Liver (tissue), 9 donors: ENCODE results near the gene MT1M. TPM values are rescaled to one million over a fixed set of nuclear protein-coding genes. Genes with fewer than 3 reads are reported as not detected.

ENCODE experiments used
- DNase-seq: peaks from one replicate; pipeline ENCODE4 v3.0.0-alpha.2; 2017; ENCODE audit warnings: low spot score
- H3K27ac ChIP-seq, 2 donors: one replicate each; pipeline ENCODE4 v1.7.0; 2013; ENCODE audit warnings: inconsistent platforms in 2 of 2, low read length in 2 of 2, control low read depth in 1 of 2, low read depth in 1 of 2, mild to moderate bottlenecking in 1 of 2
- H3K27me3 ChIP-seq, 4 donors: one replicate each; pipeline versions ENCODE4 v1.6.1 to v1.7.0; 2013; ENCODE audit warnings: low read length in 3 of 4, inconsistent platforms in 1 of 4, mild to moderate bottlenecking in 1 of 4, moderate library complexity in 1 of 4; ENCODE audit not compliant: control insufficient read depth in 4 of 4, insufficient read depth in 4 of 4
- H3K36me3 ChIP-seq, 4 donors: one replicate each; pipeline versions ENCODE4 v1.6.1 to v1.7.0; 2013; ENCODE audit warnings: low read length in 3 of 4, mild to moderate bottlenecking in 3 of 4, low read depth in 1 of 4, moderate library complexity in 1 of 4; ENCODE audit not compliant: control insufficient read depth in 4 of 4, insufficient read depth in 3 of 4
- H3K4me1 ChIP-seq, 4 donors: one replicate each; pipeline versions ENCODE4 v1.6.1 to v1.7.0; 2013; ENCODE audit warnings: low read length in 3 of 4, mild to moderate bottlenecking in 3 of 4, moderate library complexity in 1 of 4; ENCODE audit not compliant: control insufficient read depth in 4 of 4, insufficient read depth in 4 of 4
- H3K4me3 ChIP-seq, 3 donors: one replicate each; pipeline versions ENCODE4 v1.6.1 to v1.7.0; 2013; ENCODE audit warnings: low read length in 3 of 3, control low read depth in 1 of 3, low read depth in 1 of 3, mild to moderate bottlenecking in 1 of 3
- H3K9ac ChIP-seq, 2 donors: one replicate each; pipeline ENCODE4 v1.7.0; 2013; ENCODE audit warnings: low read length in 2 of 2, mild to moderate bottlenecking in 2 of 2, moderate library complexity in 2 of 2, control low read depth in 1 of 2, low read depth in 1 of 2
- H3K9me3 ChIP-seq, 4 donors: one replicate each; pipeline versions ENCODE4 v1.6.1 to v1.7.0; 2013; ENCODE audit warnings: low read length in 3 of 4; ENCODE audit not compliant: control insufficient read depth in 4 of 4
- EGR1 ChIP-seq, 2 donors: IDR thresholded peaks; 2 replicates each; pipeline ENCODE4 v1.6.1; 2016 to 2018; ENCODE audit warnings: antibody characterized with exemption in 2 of 2, low read depth in 2 of 2
- FOXA1 ChIP-seq: IDR thresholded peaks from 2 replicates; pipeline ENCODE4 v1.6.1; 2016; ENCODE audit warnings: antibody characterized with exemption
- FOXA2 ChIP-seq: IDR thresholded peaks from 2 replicates; pipeline ENCODE4 v1.6.1; 2016; ENCODE audit warnings: antibody characterized with exemption
- GABPA ChIP-seq, 2 donors: IDR thresholded peaks in 1 of 2; conservative IDR thresholded peaks in 1 of 2; 2 replicates each; pipeline ENCODE4 v1.6.1; 2016; ENCODE audit warnings: antibody characterized with exemption in 2 of 2, mild to moderate bottlenecking in 1 of 2, moderate library complexity in 1 of 2
- HNF4A ChIP-seq, 2 donors: conservative IDR thresholded peaks; 2 replicates each; pipeline ENCODE4 v1.6.1; 2016; ENCODE audit warnings: antibody characterized with exemption in 2 of 2, mild to moderate bottlenecking in 2 of 2
- HNF4G ChIP-seq: IDR thresholded peaks from 2 replicates; pipeline ENCODE4 v1.6.1; 2016; ENCODE audit warnings: antibody characterized with exemption
- MAX ChIP-seq: IDR thresholded peaks from 2 replicates; pipeline ENCODE4 v1.6.1; 2016; ENCODE audit warnings: antibody characterized with exemption
- NR2F2 ChIP-seq: IDR thresholded peaks from 2 replicates; pipeline ENCODE4 v1.6.1; 2016; ENCODE audit warnings: antibody characterized with exemption
- RAD21 ChIP-seq, 2 donors: IDR thresholded peaks; 2 replicates each; pipeline ENCODE4 v1.6.1; 2016; ENCODE audit warnings: antibody characterized with exemption in 2 of 2, mild to moderate bottlenecking in 2 of 2
- REST ChIP-seq: IDR thresholded peaks from 2 replicates; pipeline ENCODE4 v1.6.1; 2016; ENCODE audit warnings: antibody characterized with exemption, mild to moderate bottlenecking
- RXRA ChIP-seq, 2 donors: IDR thresholded peaks; 2 replicates each; pipeline ENCODE4 v1.6.1; 2017 to 2018; ENCODE audit warnings: antibody characterized with exemption in 2 of 2, mild to moderate bottlenecking in 1 of 2
- SP1 ChIP-seq: IDR thresholded peaks from 2 replicates; pipeline ENCODE4 v1.6.1; 2018; ENCODE audit warnings: antibody characterized with exemption, mild to moderate bottlenecking
- TAF1 ChIP-seq: conservative IDR thresholded peaks from 2 replicates; pipeline ENCODE4 v1.6.1; 2016; ENCODE audit warnings: antibody characterized with exemption, mild to moderate bottlenecking
- WGBS: extraction: QIAGEN DNeasy Blood & Tissue Kit; methylation state at CpG from one replicate; pipeline ENCODE4 v1.1.7; 2013; 5-methylcytosine and 5-hydroxymethylcytosine counted together
- polyA plus RNA-seq, 2 donors: library from polyadenylated mRNA; stranded (reverse) in 1 of 2; unstranded in 1 of 2; fragments of 200-250 nt in 1 of 2; fragments of >200 nt in 1 of 2; fragmentation: Nextera tagmentation in 1 of 2; extraction: Ambion mirVana in 1 of 2; gene quantifications; one replicate each; pipeline versions ENCODE4 v1.2.1 to v1.2.3, GENCODE V29; 2013 to 2015
- total RNA-seq, 2 donors: library from RNA; depleted of rRNA; stranded (reverse); fragments of >200 nt; gene quantifications; one replicate each; pipeline ENCODE4 v1.2.3, GENCODE V29; 2014
- TF ChIP-seq, protein P1 (sequence below): fragments of 150-350 bp; IDR thresholded peaks from 2 replicates; pipeline ENCODE4 v1.5.1; 2017; ENCODE audit warnings: improper control_type of control experiment, low read depth, low read length; ENCODE audit not compliant: missing input control
- donor health status: healthy.
- donor health status: healthy.
- donor health status: healthy.
- donor health status: healthy.
- donor health status: healthy.

Gene MT1M
- total and polyA plus RNA-seq, 4 donors, result 20.4 to 343 (median 194) TPM

DNA sequence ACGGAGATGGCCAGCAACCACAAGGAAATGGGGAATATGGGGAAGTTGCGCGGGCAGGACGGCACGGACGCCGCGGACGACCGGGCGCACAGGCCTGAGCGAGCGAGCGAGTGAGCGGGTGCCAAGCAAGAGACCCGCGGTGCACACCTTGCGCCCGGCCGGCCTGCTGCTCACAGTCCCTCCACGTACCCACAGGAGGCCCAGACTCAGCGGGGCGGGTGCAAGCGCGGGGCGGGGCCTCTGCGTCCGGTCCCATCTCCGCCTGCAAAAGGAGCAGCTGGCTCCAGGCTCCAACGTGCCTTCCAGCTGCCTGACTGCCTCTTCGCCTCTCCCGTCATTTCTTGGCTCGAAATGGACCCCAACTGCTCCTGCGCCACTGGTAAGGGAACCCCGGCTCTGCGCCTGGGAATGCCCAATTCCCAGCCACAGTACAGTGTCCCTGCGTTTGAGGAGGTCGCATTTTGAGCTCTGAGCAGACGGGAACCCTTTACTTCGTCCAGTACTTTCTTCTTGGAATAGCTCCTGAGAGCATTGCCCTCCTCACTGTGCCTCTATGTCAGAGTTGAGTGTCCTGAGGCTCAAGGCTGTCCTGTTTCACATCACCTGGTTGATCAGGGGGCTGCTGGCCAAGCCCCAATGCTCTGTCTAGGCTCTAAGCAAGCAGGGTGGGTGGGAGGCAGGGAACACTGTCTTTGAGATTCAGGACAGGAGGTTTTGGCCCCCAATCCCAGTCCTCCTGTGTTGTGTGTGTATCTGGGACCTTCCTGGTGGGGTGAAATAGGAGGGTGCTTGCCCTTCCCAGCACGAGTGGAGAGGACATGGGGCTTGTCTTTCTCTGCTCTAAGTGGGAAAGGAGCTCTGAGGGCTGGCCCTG lies 15.0 kb upstream of the MT1M start (continued):
- peak in 1 of 2 donors; percentile 40 for TF ChIP-seq RAD21 (IDR thresholded peaks at IDR 0.05)

DNA sequence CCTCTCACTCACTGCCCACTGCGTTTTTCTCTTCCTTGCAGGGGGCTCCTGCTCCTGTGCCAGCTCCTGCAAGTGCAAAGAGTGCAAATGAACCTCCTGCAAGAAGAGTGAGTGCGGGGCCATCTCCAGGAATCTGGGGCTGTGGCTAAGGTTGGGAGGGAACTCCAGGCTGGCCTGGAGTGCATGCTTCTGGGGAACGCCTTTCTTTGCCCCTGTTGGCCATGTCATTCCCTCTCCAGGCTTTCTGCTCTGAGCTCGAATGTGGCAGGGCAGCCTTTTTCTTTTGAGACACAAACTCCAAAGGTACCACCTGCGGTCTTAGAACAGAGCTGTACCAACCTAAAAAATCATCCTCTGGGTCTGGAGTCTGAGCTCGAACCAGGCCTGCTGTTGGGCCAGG lies 14.3 kb upstream of the MT1M start:
- TF ChIP-seq SP1 (no peak), RXRA (IDR thresholded peaks at IDR 0.05) (no peak), NR2F2 (no peak)
- Histone ChIP-seq H3K4me3 (peak overlapping the region in 1 of 3 donors; percentile 77), H3K9ac (no peak overlapping the region), H3K27ac (peak overlapping the region in 1 of 2 donors; percentile 91), H3K27me3 (no peaks in the 10 kb centered on the region), H3K4me1 (peaks cover 0 to 30% (median 14%) of the 10 kb centered on the region in 4 donors), H3K36me3 (no peaks in the 10 kb centered on the region), H3K9me3 (no peaks in the 10 kb centered on the region)
- DNase-seq, result no peak
- WGBS, result 84% methylated on average over 6 of the region's 6 CpGs

GRCh38 chr16:56620339-56620897 lies 12.0 kb upstream of the MT1M start:
- no peak for DNase-seq
- peaks cover 0 to 36% (median 14%) of the 10 kb centered on the region in 4 donors for H3K4me1 ChIP-seq
- H3K27ac ChIP-seq, result no peak overlapping the region
- TF ChIP-seq HNF4A (conservative IDR thresholded peaks at IDR 0.05) (no peak), FOXA2 (no peak), TAF1 (no peak), NR2F2 (no peak), FOXA1 (no peak), RAD21 (IDR thresholded peaks at IDR 0.05) (no peak), GABPA (IDR thresholded peaks at IDR 0.05 in 1 of 2, conservative IDR thresholded peaks at IDR 0.05 in 1 of 2) (no peak), SP1 (no peak), MAX (no peak), HNF4G (no peak), EGR1 (IDR thresholded peaks at IDR 0.05; ENCODE audit: low read depth in 2 of 2) (no peak), RXRA (IDR thresholded peaks at IDR 0.05) (no peak), REST (no peak)
- TF ChIP-seq, protein P1, sequence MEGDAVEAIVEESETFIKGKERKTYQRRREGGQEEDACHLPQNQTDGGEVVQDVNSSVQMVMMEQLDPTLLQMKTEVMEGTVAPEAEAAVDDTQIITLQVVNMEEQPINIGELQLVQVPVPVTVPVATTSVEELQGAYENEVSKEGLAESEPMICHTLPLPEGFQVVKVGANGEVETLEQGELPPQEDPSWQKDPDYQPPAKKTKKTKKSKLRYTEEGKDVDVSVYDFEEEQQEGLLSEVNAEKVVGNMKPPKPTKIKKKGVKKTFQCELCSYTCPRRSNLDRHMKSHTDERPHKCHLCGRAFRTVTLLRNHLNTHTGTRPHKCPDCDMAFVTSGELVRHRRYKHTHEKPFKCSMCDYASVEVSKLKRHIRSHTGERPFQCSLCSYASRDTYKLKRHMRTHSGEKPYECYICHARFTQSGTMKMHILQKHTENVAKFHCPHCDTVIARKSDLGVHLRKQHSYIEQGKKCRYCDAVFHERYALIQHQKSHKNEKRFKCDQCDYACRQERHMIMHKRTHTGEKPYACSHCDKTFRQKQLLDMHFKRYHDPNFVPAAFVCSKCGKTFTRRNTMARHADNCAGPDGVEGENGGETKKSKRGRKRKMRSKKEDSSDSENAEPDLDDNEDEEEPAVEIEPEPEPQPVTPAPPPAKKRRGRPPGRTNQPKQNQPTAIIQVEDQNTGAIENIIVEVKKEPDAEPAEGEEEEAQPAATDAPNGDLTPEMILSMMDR, result no peak
- H3K27me3 ChIP-seq, result no peaks in the 10 kb centered on the region
- no peak overlapping the region for H3K4me3 ChIP-seq
- H3K36me3 ChIP-seq, result no peaks in the 10 kb centered on the region
- H3K9ac ChIP-seq, result no peak overlapping the region
- 94% methylated on average over 8 of the region's 8 CpGs for WGBS
- no peaks in the 10 kb centered on the region for H3K9me3 ChIP-seq
